H1 (cell line): ENCODE measurements around the gene DGKH. TPM values are rescaled to one million over a fixed set of nuclear protein-coding genes. Genes with fewer than 3 reads are reported as not detected.

ENCODE experiments used
- CHD7 ChIP-seq: fragments of 300-600 bp; sonication (generic); IDR thresholded peaks from 2 replicates; pipeline ENCODE4 v1.7.1; 2012; ENCODE audit warnings: low read length, moderate library complexity, mild to moderate bottlenecking, inconsistent platforms; ENCODE audit not compliant: insufficient replicate concordance
- CREB1 ChIP-seq: IDR thresholded peaks from 2 replicates; pipeline ENCODE4 v1.6.1; 2012; ENCODE audit warnings: inconsistent platforms
- FOSL1 ChIP-seq: IDR thresholded peaks from 2 replicates; pipeline ENCODE4 v1.6.1; 2011; ENCODE audit warnings: mild to moderate bottlenecking, low read depth, low read length, moderate library complexity; ENCODE audit not compliant: insufficient read depth
- polyA plus RNA-seq, 7 experiments: library from polyadenylated mRNA; depleted of rRNA in 3 of 7; stranded (reverse) in 5 of 7; unstranded in 2 of 7; fragments of >200 nt in 5 of 7; fragments of 200-250 nt in 2 of 7; gene quantifications; 1 replicate in 5 of 7; 2 replicates in 1 of 7; 4 replicates in 1 of 7; pipeline versions ENCODE4 v1.2.1 to v1.2.3, GENCODE V29; 2011 to 2013; ENCODE audit warnings: missing spikeins in 2 of 7, mixed read lengths in 2 of 7
- total RNA-seq: library from RNA; stranded (reverse); fragmentation: NEBNext Ultra II Directional; extraction: Animal tissue kit (Norgen Biotek cat#: 25700); gene quantifications from 2 replicates; pipeline ENCODE4 v1.2.1, GENCODE V29; 2021

The DGKH gene
- total and polyA plus RNA-seq, 2 of the 8 experiments (the other 6 are each of a cell fraction or from before 2014, with no cell fraction given), result 2.1 to 7.9 TPM

GRCh38 chr13:42140494-42140893 is 92.0 kb downstream of the DGKH start (continued):
- TF ChIP-seq CHD7 (no peak), CREB1 (no peak), FOSL1 (no peak)
